BLaER1 treated with 17β-estradiol and CSF1 and Interleukin-3, amounts not matched to agents 10 nM and 100 nM (cell line): Measurements from ENCODE around the gene SPA17.

ENCODE experiments used
- H3K27ac ChIP-seq, 11 experiments: shearing (Covaris generic); formaldehyde crosslinking; 2 replicates each; pipeline ENCODE4 v1.8.1; 2022
- H3K27me3 ChIP-seq, 11 experiments: shearing (Covaris generic); formaldehyde crosslinking; 2 replicates each; pipeline ENCODE4 v1.8.1; 2022
- H3K36me3 ChIP-seq, 11 experiments: shearing (Covaris generic); formaldehyde crosslinking; 2 replicates each; pipeline ENCODE4 v1.8.1; 2022
- H3K4me1 ChIP-seq, 10 experiments: shearing (Covaris generic); formaldehyde crosslinking; 2 replicates each; pipeline ENCODE4 v1.8.1; 2022
- H3K4me2 ChIP-seq, 11 experiments: shearing (Covaris generic); formaldehyde crosslinking; 2 replicates each; pipeline ENCODE4 v1.8.1; 2022
- H3K4me3 ChIP-seq, 10 experiments: shearing (Covaris generic); formaldehyde crosslinking; 2 replicates each; pipeline ENCODE4 v1.8.1; 2022
- H3K9ac ChIP-seq, 11 experiments: shearing (Covaris generic); formaldehyde crosslinking; 2 replicates each; pipeline ENCODE4 v1.8.1; 2022
- H3K9me3 ChIP-seq, 11 experiments: shearing (Covaris generic); formaldehyde crosslinking; replicated peaks in 1 of 11; 2 replicates each; pipeline ENCODE4 v1.8.1; 2022
- H4K20me1 ChIP-seq, 11 experiments: shearing (Covaris generic); formaldehyde crosslinking; 2 replicates each; pipeline ENCODE4 v1.8.1; 2022
- Cebpa-rat ChIP-seq, 11 experiments: shearing (Covaris generic); IDR thresholded peaks; 2 replicates each; pipeline ENCODE4 v1.8.1; 2022

The SPA17 gene

GRCh38 chr11:124673333-124674167 is at the start of gene SPA17, which contains the start of gene SIAE:
Gene SPA17, plus strand, starts transcription at chr11:124673904. Its CDS starts 1,361 bp downstream, at chr11:124675265.
Gene SIAE, minus strand, starts transcription at chr11:124673739. Its CDS starts 31 bp downstream, at chr11:124673708.
- peak within 1 kb of the TSS; percentile 69 to 86 (median 77) for H3K4me3 ChIP-seq
- peaks cover 0 to 1% (median 0%) of the 10 kb centered on the region in 11 experiments; a peak in 1 of 22 replicates for H3K36me3 ChIP-seq
- no peaks in the 10 kb centered on the region for H3K27me3 ChIP-seq
- peak within 1 kb of the TSS; percentile 65 to 89 (median 76) for H3K27ac ChIP-seq
- TF ChIP-seq Cebpa-rat (IDR thresholded peaks at IDR 0.05), result no peak
- peak within 1 kb of the TSS; percentile 85 to 98 (median 95) for H3K4me2 ChIP-seq
- H3K9ac ChIP-seq, result peak within 1 kb of the TSS; percentile 77 to 90 (median 85)
- peaks cover 0 to 4% (median 0%) of the 10 kb centered on the region in 11 experiments; a peak in 1 of 22 replicates for H4K20me1 ChIP-seq
- H3K9me3 ChIP-seq, result no peaks in the 10 kb centered on the region
- peaks cover 55 to 78% (median 70%) of the 10 kb centered on the region in 10 experiments for H3K4me1 ChIP-seq

GRCh38 chr11:124625504-124626168 is 48.1 kb upstream of the SPA17 start:
- Histone ChIP-seq H3K9ac (no peak overlapping the region), H3K36me3 (peaks cover 52 to 61% (median 57%) of the 10 kb centered on the region in 11 experiments), H3K27ac (no peak overlapping the region), H3K4me1 (peaks cover 17 to 32% (median 21%) of the 10 kb centered on the region in 10 experiments), H3K9me3 (no peaks in the 10 kb centered on the region), H3K4me3 (no peak overlapping the region), H3K27me3 (no peaks in the 10 kb centered on the region), H3K4me2 (0 out of 22 replicates have a peak overlapping the region, but pooled peaks of 1 of the 11 experiments have one; percentile 99), H4K20me1 (peaks cover 9 to 53% (median 33%) of the 10 kb centered on the region in 11 experiments; a peak in 17 of 22 replicates)
- TF ChIP-seq Cebpa-rat (IDR thresholded peaks at IDR 0.05), result no peak

- no peaks in the 10 kb centered on the region for H3K9me3 ChIP-seq
- peaks cover 9 to 65% (median 35%) of the 10 kb centered on the region in 11 experiments; a peak in 18 of 22 replicates for H4K20me1 ChIP-seq
- no peak overlapping the region for H3K27ac ChIP-seq
- H3K27me3 ChIP-seq, result no peaks in the 10 kb centered on the region
- H3K4me3 ChIP-seq, result no peak overlapping the region
- no peak for TF ChIP-seq Cebpa-rat (IDR thresholded peaks at IDR 0.05)
- H3K36me3 ChIP-seq, result peaks cover 71 to 80% (median 77%) of the 10 kb centered on the region in 11 experiments
- H3K4me2 ChIP-seq, result no peak overlapping the region
- H3K9ac ChIP-seq, result no peak overlapping the region
- H3K4me1 ChIP-seq, result peaks cover 11 to 25% (median 13%) of the 10 kb centered on the region in 10 experiments
These were observed 46.2 kb upstream of the SPA17 start for GRCh38 chr11:124627546-124627945.

GRCh38 chr11:124629961-124630360 is 43.7 kb upstream of the SPA17 start:
- no peaks in the 10 kb centered on the region for H3K9me3 ChIP-seq
- no peak overlapping the region for H3K9ac ChIP-seq
- no peak overlapping the region for H3K4me3 ChIP-seq
- H3K4me1 ChIP-seq, result peaks cover 0 to 11% (median 0%) of the 10 kb centered on the region in 10 experiments; a peak in 6 of 20 replicates
- no peak overlapping the region for H3K4me2 ChIP-seq
- H3K27me3 ChIP-seq, result no peaks in the 10 kb centered on the region
- no peak for TF ChIP-seq Cebpa-rat (IDR thresholded peaks at IDR 0.05)
- H3K27ac ChIP-seq, result no peak overlapping the region
- peaks cover 90 to 97% (median 94%) of the 10 kb centered on the region in 11 experiments for H3K36me3 ChIP-seq
- peaks cover 1 to 59% (median 23%) of the 10 kb centered on the region in 11 experiments; a peak in 16 of 22 replicates for H4K20me1 ChIP-seq

- no peak for TF ChIP-seq Cebpa-rat (IDR thresholded peaks at IDR 0.05)
- no peaks in the 10 kb centered on the region for H3K27me3 ChIP-seq
- H3K27ac ChIP-seq, result no peak overlapping the region
- H3K36me3 ChIP-seq, result peaks cover 94 to 100% (median 98%) of the 10 kb centered on the region in 11 experiments
- H4K20me1 ChIP-seq, result peaks cover 0 to 47% (median 9%) of the 10 kb centered on the region in 11 experiments; a peak in 11 of 22 replicates
- H3K4me1 ChIP-seq, result no peaks in the 10 kb centered on the region
- H3K4me2 ChIP-seq, result no peak overlapping the region
- H3K4me3 ChIP-seq, result no peak overlapping the region
- H3K9me3 ChIP-seq, result no peaks in the 10 kb centered on the region
- no peak overlapping the region for H3K9ac ChIP-seq
These were observed 40.3 kb upstream of the SPA17 start for GRCh38 chr11:124633355-124633754.

- H3K36me3 ChIP-seq, result peaks cover 85 to 100% (median 95%) of the 10 kb centered on the region in 11 experiments
- no peak overlapping the region for H3K4me3 ChIP-seq
- H4K20me1 ChIP-seq, result peaks cover 0 to 33% (median 5%) of the 10 kb centered on the region in 11 experiments; a peak in 10 of 22 replicates
- H3K27me3 ChIP-seq, result no peaks in the 10 kb centered on the region
- no peak overlapping the region for H3K9ac ChIP-seq
- no peak for TF ChIP-seq Cebpa-rat (IDR thresholded peaks at IDR 0.05)
- no peak overlapping the region for H3K27ac ChIP-seq
- no peaks in the 10 kb centered on the region for H3K4me1 ChIP-seq
- peaks cover 0 to 7% (median 5%) of the 10 kb centered on the region in 11 experiments; a peak in 9 of 22 replicates for H3K9me3 ChIP-seq
- H3K4me2 ChIP-seq, result no peak overlapping the region
These were observed 37.8 kb upstream of the SPA17 start for GRCh38 chr11:124635932-124636331.

GRCh38 chr11:124638500-124638899 is 35.2 kb upstream of the SPA17 start:
- Histone ChIP-seq H3K9me3 (peaks cover 0 to 7% (median 5%) of the 10 kb centered on the region in 11 experiments; a peak in 9 of 22 replicates), H3K27me3 (no peaks in the 10 kb centered on the region), H3K27ac (no peak overlapping the region), H3K36me3 (peaks cover 59 to 78% (median 69%) of the 10 kb centered on the region in 11 experiments), H3K4me3 (no peak overlapping the region), H3K9ac (no peak overlapping the region), H3K4me2 (no peak overlapping the region), H3K4me1 (0 out of 20 replicates have a peak, but pooled peaks cover 0 to 1% (median 0%) of the 10 kb centered on the region in 10 experiments), H4K20me1 (peaks cover 0 to 24% (median 0%) of the 10 kb centered on the region in 11 experiments; a peak in 5 of 22 replicates)
- TF ChIP-seq Cebpa-rat (IDR thresholded peaks at IDR 0.05), result no peak

- no peak for TF ChIP-seq Cebpa-rat (IDR thresholded peaks at IDR 0.05)
- Histone ChIP-seq H3K9me3 (peaks cover 0 to 7% (median 5%) of the 10 kb centered on the region in 11 experiments; a peak in 9 of 22 replicates), H3K27me3 (no peaks in the 10 kb centered on the region)
These were observed 34.5 kb upstream of the SPA17 start for GRCh38 chr11:124639186-124639585.

More at GRCh38 chr11:124639186-124639585, 34.5 kb upstream of the SPA17 start:
- Histone ChIP-seq H3K27ac (no peak overlapping the region), H4K20me1 (peaks cover 0 to 21% (median 0%) of the 10 kb centered on the region in 11 experiments; a peak in 4 of 22 replicates), H3K4me3 (no peak overlapping the region), H3K9ac (no peak overlapping the region), H3K4me1 (peaks cover 0 to 8% (median 0%) of the 10 kb centered on the region in 10 experiments; a peak in 1 of 20 replicates), H3K36me3 (peaks cover 52 to 72% (median 62%) of the 10 kb centered on the region in 11 experiments), H3K4me2 (no peak overlapping the region)
